EH (cell line): Measurements from ENCODE around the gene SFRP4.
A peak's percentile ranks its signal among the peaks of the same experiment; 100 is the strongest.
"Not testable (repeated sequence)": the region's sequence is repeated elsewhere in the genome, so short reads cannot be mapped to it uniquely, and the experiment has no call there.

ENCODE experiments used
- DNase-seq: peaks from one replicate; pipeline ENCODE4 v3.0.0-alpha.2; 2015; ENCODE audit warnings: low read depth

SFRP4 gene

GRCh38 chr7:37916673-37917660, at the start of gene SFRP4:
TSS of gene SFRP4 (minus strand) at chr7:37916817. CDS start at chr7:37916537, 280 bp downstream.
- DNase-seq, result peak; percentile 24

GRCh38 chr7:37964196-37964595, 47.6 kb upstream of the SFRP4 start:
- DNase-seq, result no peak

- no peak for DNase-seq
Measured at GRCh38 chr7:37961251-37961650, 44.6 kb upstream of the SFRP4 start.

- DNase-seq, result no peak
Measured at GRCh38 chr7:37960483-37960882, 43.9 kb upstream of the SFRP4 start.

GRCh38 chr7:37957221-37957970, 40.8 kb upstream of the SFRP4 start:
- DNase-seq, result no peak

- DNase-seq, result no peak
Measured at GRCh38 chr7:37956791-37957190, 40.2 kb upstream of the SFRP4 start.

- not testable (repeated sequence) for DNase-seq
Measured at GRCh38 chr7:37954217-37954616, 37.6 kb upstream of the SFRP4 start.

- DNase-seq, result no peak
Measured at GRCh38 chr7:37952240-37952639, 35.6 kb upstream of the SFRP4 start.

- no peak for DNase-seq
Measured at GRCh38 chr7:37947941-37948210, 31.3 kb upstream of the SFRP4 start.

- DNase-seq, result no peak
Measured at GRCh38 chr7:37947138-37947940, 30.7 kb upstream of the SFRP4 start.

- no peak for DNase-seq
Measured at GRCh38 chr7:37945336-37945735, 28.7 kb upstream of the SFRP4 start.

GRCh38 chr7:37944737-37945054, 28.1 kb upstream of the SFRP4 start:
- DNase-seq, result no peak

- no peak for DNase-seq
Measured at GRCh38 chr7:37943905-37944736, 27.5 kb upstream of the SFRP4 start.

GRCh38 chr7:37942934-37943610, 26.5 kb upstream of the SFRP4 start:
- no peak for DNase-seq

GRCh38 chr7:37933018-37933566, 16.5 kb upstream of the SFRP4 start:
- DNase-seq, result no peak

- no peak for DNase-seq
Measured at GRCh38 chr7:37932543-37932942, 15.9 kb upstream of the SFRP4 start.

- no peak for DNase-seq
Measured at GRCh38 chr7:37930226-37930948, 13.8 kb upstream of the SFRP4 start.

GRCh38 chr7:37928878-37929277, 12.3 kb upstream of the SFRP4 start:
- no peak for DNase-seq

- DNase-seq, result no peak
Measured at GRCh38 chr7:37927773-37928444, 11.3 kb upstream of the SFRP4 start.

- no peak for DNase-seq
Measured at GRCh38 chr7:37925620-37926019, 9.0 kb upstream of the SFRP4 start.
